ENCODE measurements around the gene MBNL2. TPM values are rescaled to one million over a fixed set of nuclear protein-coding genes. Genes with fewer than 3 reads are reported as not detected.
"Not testable (repeated sequence)": the region's sequence is repeated elsewhere in the genome, so short reads cannot be mapped to it uniquely, and the experiment has no call there.

Gene MBNL2
- total and polyA plus RNA-seq, 5 donors from 2014 or later, result 15.6 to 37.2 (median 17.6) TPM

- H3K36me3 ChIP-seq (ENCODE audit: control insufficient read depth, insufficient read depth, low read length), result peaks cover 29% of the 10 kb centered on the region
- H3K4me1 Mint-ChIP-seq, result peaks cover 0 to 19% (median 8%) of the 10 kb centered on the region in 4 donors
- H3K36me3 Mint-ChIP-seq, result peaks cover 31% of the 10 kb centered on the region
- no peaks in the 10 kb centered on the region for H3K9me3 Mint-ChIP-seq
- no peak overlapping the region for H3K4me3 Mint-ChIP-seq
- no peaks in the 10 kb centered on the region for H3K9me3 ChIP-seq (ENCODE audit: control insufficient read depth in 2 of 2, low read length in 2 of 2)
- no peaks in the 10 kb centered on the region for H3K27me3 Mint-ChIP-seq
- ATAC-seq (ENCODE audit: low read depth in 2 of 2) (no peak), DNase-seq (no peak)
- no peak overlapping the region for H3K4me3 ChIP-seq (ENCODE audit: low read depth, low read length)
- no peaks in the 10 kb centered on the region for H3K27me3 ChIP-seq (ENCODE audit: control insufficient read depth, insufficient read depth, low read length)
- H3K27ac ChIP-seq (ENCODE audit: insufficient read depth, low read length, poor library complexity, severe bottlenecking), result no peak overlapping the region
- no peak overlapping the region for H3K27ac Mint-ChIP-seq
- H3K4me1 ChIP-seq (ENCODE audit: control insufficient read depth, insufficient read depth, low read length, poor library complexity, severe bottlenecking), result peaks cover 10% of the 10 kb centered on the region
Observed at GRCh38 chr13:97342936-97343335, 120.8 kb downstream of the MBNL2 start.

- Mint-ChIP-seq H3K4me3 (no peak overlapping the region), H3K27ac (peak overlapping the region in 1 of 3 donors; percentile 69)
- no peak for ATAC-seq (ENCODE audit: low read depth in 2 of 2)
Observed at GRCh38 chr13:97344265-97345175, 122.4 kb downstream of the MBNL2 start.

GRCh38 chr13:97346097-97346496, 124.0 kb downstream of the MBNL2 start:
- no peaks in the 10 kb centered on the region for H3K27me3 Mint-ChIP-seq
- Histone ChIP-seq H3K27me3 (ENCODE audit: control insufficient read depth, insufficient read depth, low read length) (no peaks in the 10 kb centered on the region), H3K27ac (ENCODE audit: insufficient read depth, low read length, poor library complexity, severe bottlenecking) (no peak overlapping the region), H3K9me3 (ENCODE audit: control insufficient read depth in 2 of 2, low read length in 2 of 2) (no peaks in the 10 kb centered on the region), H3K4me1 (ENCODE audit: control insufficient read depth, insufficient read depth, low read length, poor library complexity, severe bottlenecking) (no peaks in the 10 kb centered on the region), H3K36me3 (ENCODE audit: control insufficient read depth, insufficient read depth, low read length) (peaks cover 51% of the 10 kb centered on the region), H3K4me3 (ENCODE audit: low read depth, low read length) (no peak overlapping the region)
- peaks cover 0 to 7% (median 3%) of the 10 kb centered on the region in 4 donors for H3K4me1 Mint-ChIP-seq
- DNase-seq, result no peak
- H3K4me3 Mint-ChIP-seq, result no peak overlapping the region
- peaks cover 57% of the 10 kb centered on the region for H3K36me3 Mint-ChIP-seq
- ATAC-seq (ENCODE audit: low read depth in 2 of 2), result no peak
- no peaks in the 10 kb centered on the region for H3K9me3 Mint-ChIP-seq
- H3K27ac Mint-ChIP-seq, result peak overlapping the region in 1 of 3 donors; percentile 18

More at GRCh38 chr13:97344265-97345175, 122.4 kb downstream of the MBNL2 start:
- H3K36me3 ChIP-seq (ENCODE audit: control insufficient read depth, insufficient read depth, low read length), result peaks cover 38% of the 10 kb centered on the region
- Mint-ChIP-seq H3K27me3 (no peaks in the 10 kb centered on the region), H3K9me3 (no peaks in the 10 kb centered on the region), H3K4me1 (peaks cover 0 to 19% (median 8%) of the 10 kb centered on the region in 4 donors), H3K36me3 (peaks cover 41% of the 10 kb centered on the region)
- peak; percentile 7 to 52 (median 44) for DNase-seq
- no peaks in the 10 kb centered on the region for H3K27me3 ChIP-seq (ENCODE audit: control insufficient read depth, insufficient read depth, low read length)
- H3K4me1 ChIP-seq (ENCODE audit: control insufficient read depth, insufficient read depth, low read length, poor library complexity, severe bottlenecking), result peaks cover 5% of the 10 kb centered on the region
- no peaks in the 10 kb centered on the region for H3K9me3 ChIP-seq (ENCODE audit: control insufficient read depth in 2 of 2, low read length in 2 of 2)
- no peak overlapping the region for H3K27ac ChIP-seq (ENCODE audit: insufficient read depth, low read length, poor library complexity, severe bottlenecking)
- no peak overlapping the region for H3K4me3 ChIP-seq (ENCODE audit: low read depth, low read length)

GRCh38 chr13:97346561-97347254, 124.6 kb downstream of the MBNL2 start:
- H3K4me3 Mint-ChIP-seq, result no peak overlapping the region
- Histone ChIP-seq H3K36me3 (ENCODE audit: control insufficient read depth, insufficient read depth, low read length) (peaks cover 51% of the 10 kb centered on the region), H3K27ac (ENCODE audit: insufficient read depth, low read length, poor library complexity, severe bottlenecking) (no peak overlapping the region), H3K9me3 (ENCODE audit: control insufficient read depth in 2 of 2, low read length in 2 of 2) (no peaks in the 10 kb centered on the region), H3K4me1 (ENCODE audit: control insufficient read depth, insufficient read depth, low read length, poor library complexity, severe bottlenecking) (no peaks in the 10 kb centered on the region), H3K27me3 (ENCODE audit: control insufficient read depth, insufficient read depth, low read length) (no peaks in the 10 kb centered on the region), H3K4me3 (ENCODE audit: low read depth, low read length) (no peak overlapping the region)
- DNase-seq, result no peak
- no peak overlapping the region for H3K27ac Mint-ChIP-seq
- H3K4me1 Mint-ChIP-seq, result peaks cover 0 to 2% (median under 1%) of the 10 kb centered on the region in 4 donors
- H3K36me3 Mint-ChIP-seq, result peaks cover 62% of the 10 kb centered on the region
- no peaks in the 10 kb centered on the region for H3K27me3 Mint-ChIP-seq
- no peak for ATAC-seq (ENCODE audit: low read depth in 2 of 2)
- H3K9me3 Mint-ChIP-seq, result no peaks in the 10 kb centered on the region

- no peaks in the 10 kb centered on the region for H3K9me3 Mint-ChIP-seq
- H3K4me3 Mint-ChIP-seq, result no peak overlapping the region
- no peak overlapping the region for H3K4me3 ChIP-seq (ENCODE audit: low read depth, low read length)
- H3K9me3 ChIP-seq (ENCODE audit: control insufficient read depth in 2 of 2, low read length in 2 of 2), result no peaks in the 10 kb centered on the region
- no peaks in the 10 kb centered on the region for H3K27me3 Mint-ChIP-seq
- ATAC-seq (ENCODE audit: low read depth in 2 of 2) (no peak), DNase-seq (no peak)
- peaks cover 54% of the 10 kb centered on the region for H3K36me3 ChIP-seq (ENCODE audit: control insufficient read depth, insufficient read depth, low read length)
- no peak overlapping the region for H3K27ac ChIP-seq (ENCODE audit: insufficient read depth, low read length, poor library complexity, severe bottlenecking)
- H3K4me1 ChIP-seq (ENCODE audit: control insufficient read depth, insufficient read depth, low read length, poor library complexity, severe bottlenecking), result no peaks in the 10 kb centered on the region
- peaks cover 66% of the 10 kb centered on the region for H3K36me3 Mint-ChIP-seq
- no peaks in the 10 kb centered on the region for H3K4me1 Mint-ChIP-seq
- H3K27me3 ChIP-seq (ENCODE audit: control insufficient read depth, insufficient read depth, low read length), result no peaks in the 10 kb centered on the region
- H3K27ac Mint-ChIP-seq, result no peak overlapping the region
Observed at GRCh38 chr13:97347255-97347932, 125.3 kb downstream of the MBNL2 start.

GRCh38 chr13:97348569-97349100, 126.5 kb downstream of the MBNL2 start:
- Histone ChIP-seq H3K4me1 (ENCODE audit: control insufficient read depth, insufficient read depth, low read length, poor library complexity, severe bottlenecking) (no peaks in the 10 kb centered on the region), H3K9me3 (ENCODE audit: control insufficient read depth in 2 of 2, low read length in 2 of 2) (no peaks in the 10 kb centered on the region), H3K4me3 (ENCODE audit: low read depth, low read length) (no peak overlapping the region), H3K27me3 (ENCODE audit: control insufficient read depth, insufficient read depth, low read length) (no peaks in the 10 kb centered on the region), H3K27ac (ENCODE audit: insufficient read depth, low read length, poor library complexity, severe bottlenecking) (no peak overlapping the region), H3K36me3 (ENCODE audit: control insufficient read depth, insufficient read depth, low read length) (peaks cover 53% of the 10 kb centered on the region)
- H3K27me3 Mint-ChIP-seq, result no peaks in the 10 kb centered on the region
- H3K36me3 Mint-ChIP-seq, result peaks cover 55% of the 10 kb centered on the region
- ATAC-seq (ENCODE audit: low read depth in 2 of 2), result no peak
- no peak for DNase-seq
- no peak overlapping the region for H3K4me3 Mint-ChIP-seq
- no peaks in the 10 kb centered on the region for H3K9me3 Mint-ChIP-seq
- H3K4me1 Mint-ChIP-seq, result no peaks in the 10 kb centered on the region
- no peak overlapping the region for H3K27ac Mint-ChIP-seq

GRCh38 chr13:97352012-97352411, 129.9 kb downstream of the MBNL2 start:
- peaks cover 49% of the 10 kb centered on the region for H3K36me3 Mint-ChIP-seq
- not testable (repeated sequence) for H3K4me3 ChIP-seq (ENCODE audit: low read depth, low read length)
- H3K36me3 ChIP-seq (ENCODE audit: control insufficient read depth, insufficient read depth, low read length), result peaks cover 54% of the 10 kb centered on the region

More at GRCh38 chr13:97352012-97352411, 129.9 kb downstream of the MBNL2 start:
- H3K27me3 ChIP-seq (ENCODE audit: control insufficient read depth, insufficient read depth, low read length); H3K27me3 Mint-ChIP-seq; H3K9me3 Mint-ChIP-seq; H3K4me3 Mint-ChIP-seq; H3K9me3 ChIP-seq (ENCODE audit: control insufficient read depth in 2 of 2, low read length in 2 of 2); DNase-seq; ATAC-seq (ENCODE audit: low read depth in 2 of 2); H3K27ac Mint-ChIP-seq; H3K27ac ChIP-seq (ENCODE audit: insufficient read depth, low read length, poor library complexity, severe bottlenecking); H3K4me1 ChIP-seq (ENCODE audit: control insufficient read depth, insufficient read depth, low read length, poor library complexity, severe bottlenecking); H3K4me1 Mint-ChIP-seq: not testable (repeated sequence)
